ENCODE data around the gene PHLDA3. TPM values are rescaled to one million over a fixed set of nuclear protein-coding genes. Genes with fewer than 3 reads are reported as not detected.
A peak's percentile ranks its signal among the peaks of the same experiment; 100 is the strongest.
"Not testable (repeated sequence)": the region's sequence is repeated elsewhere in the genome, so short reads cannot be mapped to it uniquely, and the experiment has no call there.

PHLDA3 gene
- polyA plus RNA-seq, 3 donors from 2014 or later = 0.62 to 10.8 TPM; not detected in 1

GRCh38 chr1:201488830-201489589, 20.0 kb upstream of the PHLDA3 start:
- peaks cover 17 to 51% (median 27%) of the 10 kb centered on the region in 3 donors for H3K36me3 Mint-ChIP-seq
- no peak for DNase-seq
- peaks cover 3 to 15% of the 10 kb centered on the region in 2 donors for H3K4me1 Mint-ChIP-seq
- peaks cover 0 to under 1% (median 0%) of the 10 kb centered on the region in 3 donors for H3K27me3 Mint-ChIP-seq (ENCODE audit: low read depth in 3 of 3)
- H3K4me3 Mint-ChIP-seq = no peak overlapping the region
- H3K27ac Mint-ChIP-seq = no peak overlapping the region
- no peaks in the 10 kb centered on the region for H3K9me3 Mint-ChIP-seq

- no peak for DNase-seq
- H3K9me3 Mint-ChIP-seq = no peaks in the 10 kb centered on the region
- no peak overlapping the region for H3K27ac Mint-ChIP-seq
- H3K4me1 Mint-ChIP-seq = peaks cover 3 to 15% of the 10 kb centered on the region in 2 donors
- H3K36me3 Mint-ChIP-seq = peaks cover 14 to 41% (median 20%) of the 10 kb centered on the region in 3 donors
- H3K4me3 Mint-ChIP-seq = no peak overlapping the region
- H3K27me3 Mint-ChIP-seq (ENCODE audit: low read depth in 3 of 3) = peaks cover 0 to 1% (median 0%) of the 10 kb centered on the region in 3 donors
Observed at GRCh38 chr1:201487742-201488141, 18.8 kb upstream of the PHLDA3 start.

GRCh38 chr1:201486187-201486586, 17.2 kb upstream of the PHLDA3 start:
- no peaks in the 10 kb centered on the region for H3K9me3 Mint-ChIP-seq
- no peak for DNase-seq
- peaks cover 8 to 30% (median 15%) of the 10 kb centered on the region in 3 donors for H3K36me3 Mint-ChIP-seq
- H3K27ac Mint-ChIP-seq = no peak overlapping the region
- H3K27me3 Mint-ChIP-seq (ENCODE audit: low read depth in 3 of 3) = peaks cover 1 to 5% (median 2%) of the 10 kb centered on the region in 3 donors
- peaks cover 14 to 21% of the 10 kb centered on the region in 2 donors for H3K4me1 Mint-ChIP-seq
- H3K4me3 Mint-ChIP-seq = no peak overlapping the region

- Mint-ChIP-seq H3K4me1 (peaks cover 16 to 17% of the 10 kb centered on the region in 2 donors), H3K4me3 (no peak overlapping the region), H3K36me3 (peaks cover 8 to 30% (median 15%) of the 10 kb centered on the region in 3 donors), H3K9me3 (no peaks in the 10 kb centered on the region), H3K27ac (no peak overlapping the region), H3K27me3 (ENCODE audit: low read depth in 3 of 3) (peaks cover 5 to 11% (median 8%) of the 10 kb centered on the region in 3 donors)
- no peak for DNase-seq
Observed at GRCh38 chr1:201485184-201485774, 16.3 kb upstream of the PHLDA3 start.

- Mint-ChIP-seq H3K4me1 (peaks cover 16 to 25% of the 10 kb centered on the region in 2 donors), H3K36me3 (peaks cover 6 to 19% (median 8%) of the 10 kb centered on the region in 3 donors), H3K4me3 (no peak overlapping the region), H3K27ac (peak overlapping the region in 1 of 6 donors; percentile 63), H3K27me3 (ENCODE audit: low read depth in 3 of 3) (peaks cover 8 to 12% (median 11%) of the 10 kb centered on the region in 3 donors), H3K9me3 (no peaks in the 10 kb centered on the region)
- DNase-seq = no peak
Observed at GRCh38 chr1:201483373-201483949, 14.5 kb upstream of the PHLDA3 start.

- Mint-ChIP-seq H3K4me3 (no peak overlapping the region), H3K9me3 (no peaks in the 10 kb centered on the region), H3K27me3 (ENCODE audit: low read depth in 3 of 3) (peaks cover 8 to 12% (median 11%) of the 10 kb centered on the region in 3 donors), H3K36me3 (peaks cover 0 to 12% (median 6%) of the 10 kb centered on the region in 3 donors), H3K4me1 (peaks cover 16 to 25% of the 10 kb centered on the region in 2 donors), H3K27ac (no peak overlapping the region)
- DNase-seq = no peak
Observed at GRCh38 chr1:201482755-201483154, 13.8 kb upstream of the PHLDA3 start.

GRCh38 chr1:201481761-201482493, 12.9 kb upstream of the PHLDA3 start:
- Mint-ChIP-seq H3K9me3 (no peaks in the 10 kb centered on the region), H3K27me3 (ENCODE audit: low read depth in 3 of 3) (peaks cover 10 to 12% (median 11%) of the 10 kb centered on the region in 3 donors), H3K36me3 (peaks cover 0 to 11% (median 6%) of the 10 kb centered on the region in 3 donors), H3K4me3 (peak overlapping the region; percentile 29 to 65 (median 53)), H3K4me1 (peaks cover 16 to 31% of the 10 kb centered on the region in 2 donors), H3K27ac (no peak overlapping the region)
- DNase-seq = peak; percentile 59 to 69 (median 65)

- no peak overlapping the region for H3K27ac Mint-ChIP-seq
- peak overlapping the region; percentile 23 to 63 (median 53) for H3K4me3 Mint-ChIP-seq
- no peak for DNase-seq
- H3K4me1 Mint-ChIP-seq = peaks cover 18 to 39% of the 10 kb centered on the region in 2 donors
- H3K36me3 Mint-ChIP-seq = peaks cover 0 to 6% (median 5%) of the 10 kb centered on the region in 3 donors
- peaks cover 12 to 15% (median 12%) of the 10 kb centered on the region in 3 donors for H3K27me3 Mint-ChIP-seq (ENCODE audit: low read depth in 3 of 3)
- H3K9me3 Mint-ChIP-seq = no peaks in the 10 kb centered on the region
Observed at GRCh38 chr1:201481004-201481380, 12.0 kb upstream of the PHLDA3 start.

- Mint-ChIP-seq H3K27me3 (ENCODE audit: low read depth in 3 of 3) (peaks cover 12 to 15% (median 12%) of the 10 kb centered on the region in 3 donors), H3K36me3 (peaks cover 0 to 6% (median 5%) of the 10 kb centered on the region in 3 donors), H3K4me3 (peak overlapping the region; percentile 50 to 63 (median 53)), H3K27ac (no peak overlapping the region), H3K9me3 (no peaks in the 10 kb centered on the region), H3K4me1 (peaks cover 18 to 39% of the 10 kb centered on the region in 2 donors)
- DNase-seq = peak in 2 of 3 donors; percentile 11 to 24
Observed at GRCh38 chr1:201480231-201481003, 11.4 kb upstream of the PHLDA3 start.

GRCh38 chr1:201479201-201479730, 10.3 kb upstream of the PHLDA3 start:
- Mint-ChIP-seq H3K4me1 (peaks cover 18 to 39% of the 10 kb centered on the region in 2 donors), H3K27ac (no peak overlapping the region), H3K36me3 (peaks cover 0 to 6% (median 0%) of the 10 kb centered on the region in 3 donors), H3K4me3 (no peak overlapping the region), H3K9me3 (no peaks in the 10 kb centered on the region), H3K27me3 (ENCODE audit: low read depth in 3 of 3) (peaks cover 12 to 15% (median 15%) of the 10 kb centered on the region in 3 donors)
- no peak for DNase-seq

GRCh38 chr1:201478666-201479065, 9.7 kb upstream of the PHLDA3 start:
- not testable (repeated sequence) for H3K9me3 Mint-ChIP-seq, H3K27ac Mint-ChIP-seq, H3K4me3 Mint-ChIP-seq, DNase-seq, H3K36me3 Mint-ChIP-seq
- Mint-ChIP-seq H3K27me3 (ENCODE audit: low read depth in 3 of 3) (peaks cover 12 to 16% (median 15%) of the 10 kb centered on the region in 3 donors), H3K4me1 (peaks cover 18 to 39% of the 10 kb centered on the region in 2 donors)

GRCh38 chr1:201476670-201477344, 7.8 kb upstream of the PHLDA3 start:
- Mint-ChIP-seq H3K4me1 (peaks cover 14 to 31% of the 10 kb centered on the region in 2 donors), H3K27me3 (ENCODE audit: low read depth in 3 of 3) (peaks cover 11 to 17% (median 15%) of the 10 kb centered on the region in 3 donors), H3K4me3 (no peak overlapping the region), H3K9me3 (no peaks in the 10 kb centered on the region), H3K27ac (peak overlapping the region in 1 of 6 donors; percentile 53), H3K36me3 (no peaks in the 10 kb centered on the region)
- no peak for DNase-seq
